Epithelial cell of proximal tubule (primary cell): ENCODE measurements around the gene PDE6C. TPM values are rescaled to one million over a fixed set of nuclear protein-coding genes. Genes with fewer than 3 reads are reported as not detected.

Experiments used
- DNase-seq: peaks from one replicate; pipeline ENCODE4 v3.0.0-alpha.2; 2011; ENCODE audit warnings: low read depth
- H3K4me3 ChIP-seq: 2 replicates; pipeline ENCODE4 v1.5.1; 2011; ENCODE audit warnings: low read depth, mild to moderate bottlenecking, low read length
- CTCF ChIP-seq: conservative IDR thresholded peaks from 2 replicates; pipeline ENCODE4 v1.5.1; 2012; ENCODE audit warnings: low read depth, mild to moderate bottlenecking, low read length
- total RNA-seq: library from RNA; depleted of rRNA; stranded (reverse); fragments of >200 nt; gene quantifications from 2 replicates; pipeline ENCODE4 v1.2.3, GENCODE V29; 2015

Gene PDE6C
- total RNA-seq, 1 donor from 2014 or later = not detected

- no peak for TF ChIP-seq CTCF
- no peak for DNase-seq
These were observed 45.4 kb downstream of the PDE6C start for GRCh38 chr10:93657757-93658156.

GRCh38 chr10:93666030-93666429, 53.7 kb downstream of the PDE6C start:
- no peak for DNase-seq
- no peak for TF ChIP-seq CTCF
- H3K4me3 ChIP-seq = no peak overlapping the region

More at GRCh38 chr10:93657757-93658156, 45.4 kb downstream of the PDE6C start:
- H3K4me3 ChIP-seq = no peak overlapping the region

GRCh38 chr10:93667795-93668194, 55.5 kb downstream of the PDE6C start:
- TF ChIP-seq CTCF = no peak
- no peak overlapping the region for H3K4me3 ChIP-seq
- DNase-seq = no peak

GRCh38 chr10:93670372-93670771, 58.0 kb downstream of the PDE6C start:
- no peak for TF ChIP-seq CTCF
- no peak overlapping the region for H3K4me3 ChIP-seq
- DNase-seq = no peak

- no peak overlapping the region for H3K4me3 ChIP-seq
- TF ChIP-seq CTCF = no peak
- no peak for DNase-seq
These were observed 58.7 kb downstream of the PDE6C start for GRCh38 chr10:93671042-93671441.

GRCh38 chr10:93672022-93672678, 59.8 kb downstream of the PDE6C start:
- no peak for DNase-seq
- no peak overlapping the region for H3K4me3 ChIP-seq
- TF ChIP-seq CTCF = no peak

GRCh38 chr10:93672890-93673289, 60.6 kb downstream of the PDE6C start:
- no peak for TF ChIP-seq CTCF
- no peak overlapping the region for H3K4me3 ChIP-seq
- DNase-seq = no peak
